HCT116 (cell line): ENCODE results near the gene GPS1. TPM values are rescaled to one million over a fixed set of nuclear protein-coding genes. Genes with fewer than 3 reads are reported as not detected.

Source experiments
- ATAC-seq: fragments of 200-7000 bp; cut with Tn5 transposase; 2 replicates; pipeline ENCODE4 v1.9.1; 2020; ENCODE audit warnings: mild to moderate bottlenecking, moderate library complexity
- BruUV-seq: library from RNA; stranded (reverse); fragments of 400-500 nt; replicated peaks from 2 replicates; lab custom pipeline; 2021; lab: Mats Ljungman, UMichigan
- CTCF ChIA-PET: fragments of 300-600 bp; sonication (Branson Sonifier 250); formaldehyde crosslinking; loops from one replicate; lab custom pipeline; 2021; ENCODE audit warnings: antibody characterized with exemption; lab: Charles Lee
- POLR2A ChIA-PET: fragments of 300-600, 350-600 bp; sonication (Branson Sonifier 250); formaldehyde crosslinking; loops from one replicate; lab custom pipeline; 2021; ENCODE audit warnings: antibody characterized with exemption; lab: Charles Lee
- RAD21 ChIA-PET, 2 experiments: fragments of 300-600 bp; sonication (Branson Sonifier 250); formaldehyde crosslinking; loops; one replicate each; lab custom pipeline; 2023; ENCODE audit warnings: low total read pairs in 2 of 2; ENCODE audit not compliant: uncharacterized antibody in 2 of 2, unreplicated experiment in 2 of 2, low non-redundant PET in 1 of 2; lab: Charles Lee
- DNase-seq: peaks from one replicate; pipeline ENCODE4 v3.0.0-alpha.2; 2010; ENCODE audit warnings: low read depth, low spot score
- H2AFZ ChIP-seq: fragments of 200-600 bp; shearing (Covaris generic), sonication (generic); 2 replicates; pipeline ENCODE4 v1.6.1; 2017; ENCODE audit warnings: low read depth, mixed run types, mixed read lengths, antibody characterized with exemption, low read length; ENCODE audit not compliant: poor library complexity, severe bottlenecking
- H3K27ac ChIP-seq: 2 replicates; pipeline ENCODE4 v1.5.1; 2012; ENCODE audit warnings: low read depth, low read length
- H3K27me3 ChIP-seq: fragments of 200-600 bp; sonication (generic); 2 replicates; pipeline ENCODE4 v1.6.1; 2016; ENCODE audit warnings: mixed run types, low read length, mixed read lengths; ENCODE audit not compliant: insufficient read depth
- H3K36me3 ChIP-seq, 2 experiments: fragments of 200-500 bp in 1 of 2; fragments of 200-600 bp in 1 of 2; sonication (Bioruptor generic) in 1 of 2; sonication (generic) in 1 of 2; 2 replicates each; pipeline versions ENCODE4 v1.5.1 to v1.6.1; 2014 to 2016; ENCODE audit warnings: low read length in 2 of 2, inconsistent platforms in 1 of 2, mixed read lengths in 1 of 2, mixed run types in 1 of 2; ENCODE audit not compliant: insufficient read depth in 2 of 2, control insufficient read depth in 1 of 2
- H3K4me1 ChIP-seq, 2 experiments: fragments of 200-600 bp in 1 of 2; sonication (generic) in 1 of 2; 2 replicates each; pipeline versions ENCODE4 v1.5.1 to v1.6.1; 2012 to 2017; ENCODE audit warnings: low read length in 2 of 2, inconsistent platforms in 1 of 2, mild to moderate bottlenecking in 1 of 2, mixed read lengths in 1 of 2, mixed run types in 1 of 2, moderate library complexity in 1 of 2; ENCODE audit not compliant: insufficient read depth in 2 of 2, control insufficient read depth in 1 of 2
- H3K4me2 ChIP-seq: fragments of 200-600 bp; sonication (generic); 2 replicates; pipeline ENCODE4 v1.6.1; 2017; ENCODE audit warnings: mixed run types, low read length, mixed read lengths
- H3K4me3 ChIP-seq, 2 experiments: fragments of 200-600 bp in 1 of 2; sonication (generic) in 1 of 2; replicated peaks in 1 of 2; 2 replicates each; pipeline ENCODE4 v1.5.1; 2011 to 2016; ENCODE audit warnings: low read length in 2 of 2, control low read depth in 1 of 2, low read depth in 1 of 2, mild to moderate bottlenecking in 1 of 2, mixed read lengths in 1 of 2, mixed run types in 1 of 2
- H3K79me2 ChIP-seq: fragments of 200-600 bp; sonication (generic); 2 replicates; pipeline ENCODE4 v1.6.1; 2017; ENCODE audit warnings: mild to moderate bottlenecking, mixed run types, low read length, moderate library complexity, mixed read lengths; ENCODE audit not compliant: insufficient read depth
- H3K9ac ChIP-seq: fragments of 200-600 bp; sonication (generic); 2 replicates; pipeline ENCODE4 v1.6.1; 2016; ENCODE audit warnings: low read length, mixed read lengths
- H3K9me2 ChIP-seq: fragments of 200-600 bp; sonication (generic), shearing (Covaris generic); 2 replicates; pipeline ENCODE4 v1.6.1; 2017; ENCODE audit warnings: mixed run types, mild to moderate bottlenecking, moderate library complexity; ENCODE audit not compliant: insufficient read depth
- H3K9me3 ChIP-seq, 2 experiments: fragments of 200-500 bp in 1 of 2; fragments of 200-600 bp in 1 of 2; sonication (Bioruptor generic) in 1 of 2; sonication (generic) in 1 of 2; 2 replicates each; pipeline ENCODE4 v1.6.1; 2014 to 2017; ENCODE audit warnings: low read length in 2 of 2, mixed read lengths in 2 of 2, inconsistent platforms in 1 of 2, low read depth in 1 of 2, mild to moderate bottlenecking in 1 of 2, mixed run types in 1 of 2, moderate library complexity in 1 of 2; ENCODE audit not compliant: control insufficient read depth in 1 of 2, insufficient read depth in 1 of 2
- H4K20me1 ChIP-seq: fragments of 200-600 bp; sonication (generic), shearing (Covaris generic); 2 replicates; pipeline ENCODE4 v1.6.1; 2017; ENCODE audit warnings: mixed run types, mild to moderate bottlenecking, moderate library complexity; ENCODE audit not compliant: insufficient read depth
- CEBPB ChIP-seq: IDR thresholded peaks from 2 replicates; pipeline ENCODE4 v1.6.1; 2012; ENCODE audit warnings: low read depth
- POLR2A ChIP-seq: IDR thresholded peaks from 2 replicates; pipeline ENCODE4 v1.7.0; 2011; ENCODE audit warnings: borderline replicate concordance; ENCODE audit not compliant: insufficient read depth, insufficient read length; ENCODE audit errors: extremely low read depth
- SP1 ChIP-seq: IDR thresholded peaks from 2 replicates; pipeline ENCODE4 v1.6.1; 2012; ENCODE audit warnings: low read depth
- YY1 ChIP-seq: IDR thresholded peaks from 2 replicates; pipeline ENCODE4 v1.6.1; 2011; ENCODE audit warnings: low read length, low read depth, moderate library complexity, mild to moderate bottlenecking; ENCODE audit not compliant: insufficient replicate concordance; ENCODE audit errors: extremely low read depth
- ZFX ChIP-seq: fragments of 450-650 bp; IDR thresholded peaks from 2 replicates; pipeline ENCODE4 v1.6.1; 2017
- intact Hi-C: fragments of 100-400 bp; cut with micrococcal nuclease; formaldehyde crosslinking; loops from 2 replicates; pipeline ENCODE4 v1.10.0; 2022
- total RNA-seq: library from RNA; stranded (reverse); gene quantifications from one replicate; pipeline ENCODE4 v1.2.1, GENCODE V29; 2021; ENCODE audit not compliant: unreplicated experiment

GPS1 gene
- total RNA-seq, 1 experiment from 2014 or later: 205 TPM

- Histone ChIP-seq H3K4me1 (peaks cover 6 to 10% of the 10 kb centered on the region in 2 experiments; a peak in 3 of 4 replicates), H3K36me3 (peaks cover 7 to 19% of the 10 kb centered on the region in 2 experiments; a peak in 2 of 4 replicates), H3K9me3 (no peaks in the 10 kb centered on the region), H3K9ac (no peak overlapping the region), H4K20me1 (no peaks in the 10 kb centered on the region), H3K4me3 (no peak overlapping the region), H3K79me2 (peaks cover 13% of the 10 kb centered on the region; the same call in 1 of the 2 replicates), H3K9me2 (no peaks in the 10 kb centered on the region), H2AFZ (no peak overlapping the region), H3K27ac (no peak overlapping the region), H3K4me2 (no peak overlapping the region), H3K27me3 (no peaks in the 10 kb centered on the region)
- ChIA-PET CTCF (no interaction called here), POLR2A (no interaction called here), RAD21 (no interaction called here)
- ATAC-seq (no peak), DNase-seq (no peak)
- TF ChIP-seq ZFX (no peak), CEBPB (no peak), SP1 (no peak), YY1 (no peak)
- intact Hi-C loops: no loop called here
- no TSS peak for BruUV-seq
Measured at GRCh38 chr17:82045936-82046484, 5.7 kb upstream of the GPS1 start.

GRCh38 chr17:82046903-82047302 lies 4.8 kb upstream of the GPS1 start:
- RAD21 ChIA-PET: no interaction called here
- no peak for ATAC-seq
- no peaks in the 10 kb centered on the region for H3K9me2 ChIP-seq

More at GRCh38 chr17:82046903-82047302, 4.8 kb upstream of the GPS1 start:
- Histone ChIP-seq H3K4me3 (no peak overlapping the region), H3K4me2 (no peak overlapping the region)
- no peak for TF ChIP-seq POLR2A
- TF ChIP-seq, all 23 proteins: peak for 0
- POLR2A ChIA-PET: no interaction called here
- CTCF ChIA-PET: no interaction called here
- Histone ChIP-seq H3K36me3 (peaks cover 7 to 19% of the 10 kb centered on the region in 2 experiments; a peak in 2 of 4 replicates), H3K27me3 (no peaks in the 10 kb centered on the region), H3K9me3 (no peaks in the 10 kb centered on the region), H3K9ac (no peak overlapping the region), H2AFZ (no peak overlapping the region), H3K4me1 (peaks cover 6 to 10% of the 10 kb centered on the region in 2 experiments; a peak in 3 of 4 replicates), H3K27ac (no peak overlapping the region), H3K79me2 (peaks cover 14% of the 10 kb centered on the region; the same call in 1 of the 2 replicates), H4K20me1 (no peaks in the 10 kb centered on the region)
- no TSS peak for BruUV-seq
- no peak for DNase-seq
- intact Hi-C loops: no loop called here
